Dermis microvascular lymphatic vessel endothelial cell (primary cell): Measurements from ENCODE around the gene AJAP1. TPM values are rescaled to one million over a fixed set of nuclear protein-coding genes. Genes with fewer than 3 reads are reported as not detected.
"Not testable (repeated sequence)": the region's sequence is repeated elsewhere in the genome, so short reads cannot be mapped to it uniquely, and the experiment has no call there.

Source experiments
- DNase-seq, 2 donors: peaks; one replicate each; pipeline versions ENCODE4 v3.0.0 to v3.0.0-alpha.2; 2010; ENCODE audit warnings: low read depth in 2 of 2
- total RNA-seq: library from RNA; depleted of rRNA; stranded (reverse); fragments of >200 nt; gene quantifications from 2 replicates; pipeline ENCODE4 v1.2.1, GENCODE V29; 2014

AJAP1 gene
- total RNA-seq, 1 donor from 2014 or later = under 0.01 TPM

- no peak for DNase-seq
Measured at GRCh38 chr1:4657960-4658541, 3.6 kb downstream of the AJAP1 start.

GRCh38 chr1:4658643-4659628 lies 4.5 kb downstream of the AJAP1 start:
- DNase-seq = no peak

GRCh38 chr1:4660917-4661594 lies 6.6 kb downstream of the AJAP1 start:
- no peak for DNase-seq

- DNase-seq = no peak
Measured at GRCh38 chr1:4661595-4661917, 7.1 kb downstream of the AJAP1 start.

GRCh38 chr1:4662168-4662567 lies 7.8 kb downstream of the AJAP1 start:
- no peak for DNase-seq

GRCh38 chr1:4662723-4663122 lies 8.3 kb downstream of the AJAP1 start:
- no peak for DNase-seq

GRCh38 chr1:4664095-4664494 lies 9.7 kb downstream of the AJAP1 start:
- no peak for DNase-seq

- no peak for DNase-seq
Measured at GRCh38 chr1:4664606-4665005, 10.2 kb downstream of the AJAP1 start.

- DNase-seq = no peak
Measured at GRCh38 chr1:4665456-4665855, 11.0 kb downstream of the AJAP1 start.

GRCh38 chr1:4666683-4667082 lies 12.3 kb downstream of the AJAP1 start:
- not testable (repeated sequence) for DNase-seq

GRCh38 chr1:4668743-4669700 lies 14.6 kb downstream of the AJAP1 start:
- DNase-seq = no peak

GRCh38 chr1:4670265-4670664 lies 15.9 kb downstream of the AJAP1 start:
- DNase-seq = no peak

GRCh38 chr1:4671828-4672227 lies 17.4 kb downstream of the AJAP1 start:
- no peak for DNase-seq

- no peak for DNase-seq
Measured at GRCh38 chr1:4673494-4673893, 19.1 kb downstream of the AJAP1 start.

- DNase-seq = no peak
Measured at GRCh38 chr1:4674117-4674516, 19.7 kb downstream of the AJAP1 start.

GRCh38 chr1:4674676-4675075 lies 20.3 kb downstream of the AJAP1 start:
- DNase-seq = no peak

GRCh38 chr1:4675454-4676186 lies 21.2 kb downstream of the AJAP1 start:
- no peak for DNase-seq

- DNase-seq = no peak
Measured at GRCh38 chr1:4676253-4676652, 21.8 kb downstream of the AJAP1 start.

GRCh38 chr1:4677608-4678007 lies 23.2 kb downstream of the AJAP1 start:
- DNase-seq = no peak

GRCh38 chr1:4678066-4678717 lies 23.8 kb downstream of the AJAP1 start:
- DNase-seq = no peak
